ENCODE measurements around the gene CLIC5. TPM values are rescaled to one million over a fixed set of nuclear protein-coding genes. Genes with fewer than 3 reads are reported as not detected.

Gene CLIC5
- total RNA-seq, 1 donor from 2014 or later: not detected

DNA sequence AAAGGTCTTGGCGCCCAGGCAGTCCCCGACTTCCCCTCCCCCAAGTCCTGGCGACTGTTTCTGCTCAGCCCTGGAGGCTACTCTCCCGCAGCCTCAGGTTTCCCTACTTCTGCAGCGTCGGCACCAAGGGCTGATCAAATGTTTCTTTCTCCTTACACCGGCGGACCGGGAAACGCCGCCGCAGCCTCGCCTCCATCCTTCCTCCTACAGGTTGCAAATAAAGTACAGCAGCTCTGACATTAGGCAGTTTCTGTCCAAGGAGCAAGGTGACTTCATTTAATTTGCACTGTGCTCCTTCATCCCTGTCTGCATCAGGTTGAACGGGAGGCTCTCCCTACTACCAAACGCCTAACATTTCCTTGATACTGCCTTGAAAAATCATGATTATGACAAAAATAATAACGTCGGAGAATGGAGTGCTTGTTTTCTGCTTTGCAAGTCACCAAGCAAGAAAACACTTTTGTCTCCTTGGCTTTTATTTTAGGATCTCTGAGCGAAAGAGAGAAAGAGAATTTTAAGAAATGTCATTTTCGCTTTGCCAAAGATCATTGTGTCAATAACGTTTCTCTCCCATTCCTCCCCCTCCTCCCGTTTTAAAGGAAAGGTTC lies 1.0 kb downstream of the CLIC5 start:
- FAIRE-seq (no peak), DNase-seq (ENCODE audit: low read depth) (no peak)
- Histone ChIP-seq H3K27me3 (ENCODE audit: control insufficient read depth, insufficient read depth, low read length) (peaks cover 33% of the 10 kb centered on the region), H3K4me3 (ENCODE audit: low read depth, low read length) (no peak overlapping the region), H3K36me3 (ENCODE audit: control insufficient read depth, insufficient read depth, low read length) (no peaks in the 10 kb centered on the region)
- TF ChIP-seq, protein P1, sequence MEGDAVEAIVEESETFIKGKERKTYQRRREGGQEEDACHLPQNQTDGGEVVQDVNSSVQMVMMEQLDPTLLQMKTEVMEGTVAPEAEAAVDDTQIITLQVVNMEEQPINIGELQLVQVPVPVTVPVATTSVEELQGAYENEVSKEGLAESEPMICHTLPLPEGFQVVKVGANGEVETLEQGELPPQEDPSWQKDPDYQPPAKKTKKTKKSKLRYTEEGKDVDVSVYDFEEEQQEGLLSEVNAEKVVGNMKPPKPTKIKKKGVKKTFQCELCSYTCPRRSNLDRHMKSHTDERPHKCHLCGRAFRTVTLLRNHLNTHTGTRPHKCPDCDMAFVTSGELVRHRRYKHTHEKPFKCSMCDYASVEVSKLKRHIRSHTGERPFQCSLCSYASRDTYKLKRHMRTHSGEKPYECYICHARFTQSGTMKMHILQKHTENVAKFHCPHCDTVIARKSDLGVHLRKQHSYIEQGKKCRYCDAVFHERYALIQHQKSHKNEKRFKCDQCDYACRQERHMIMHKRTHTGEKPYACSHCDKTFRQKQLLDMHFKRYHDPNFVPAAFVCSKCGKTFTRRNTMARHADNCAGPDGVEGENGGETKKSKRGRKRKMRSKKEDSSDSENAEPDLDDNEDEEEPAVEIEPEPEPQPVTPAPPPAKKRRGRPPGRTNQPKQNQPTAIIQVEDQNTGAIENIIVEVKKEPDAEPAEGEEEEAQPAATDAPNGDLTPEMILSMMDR (IDR thresholded peaks at IDR 0.05; ENCODE audit: insufficient read depth, low read length, severe bottlenecking): no peak

DNA sequence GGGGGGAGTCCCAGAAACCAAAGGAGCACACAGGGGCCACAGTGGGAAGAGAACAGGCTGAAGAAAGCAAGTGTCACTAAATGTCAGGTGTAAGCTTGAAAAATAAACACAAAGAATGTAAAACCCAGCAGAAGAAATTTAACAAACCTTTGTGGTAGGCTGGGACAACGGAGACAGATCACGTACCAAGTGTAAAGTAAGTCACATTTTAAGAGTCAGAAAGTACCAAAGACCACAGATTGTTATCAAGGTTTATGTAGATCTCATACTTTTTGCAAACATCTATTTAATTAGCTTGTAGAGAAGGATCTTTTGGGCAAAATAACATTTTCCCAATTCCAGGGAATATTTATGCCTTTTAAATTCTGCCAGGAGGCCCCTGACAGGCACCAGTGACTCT lies 1.6 kb downstream of the CLIC5 start:
- TF ChIP-seq, protein P1 (IDR thresholded peaks at IDR 0.05; ENCODE audit: insufficient read depth, low read length, severe bottlenecking): no peak
- no peak for FAIRE-seq
- no peaks in the 10 kb centered on the region for H3K36me3 ChIP-seq (ENCODE audit: control insufficient read depth, insufficient read depth, low read length)
- H3K27me3 ChIP-seq (ENCODE audit: control insufficient read depth, insufficient read depth, low read length): peaks cover 33% of the 10 kb centered on the region
- DNase-seq (ENCODE audit: low read depth): no peak
- no peak overlapping the region for H3K4me3 ChIP-seq (ENCODE audit: low read depth, low read length)

DNA sequence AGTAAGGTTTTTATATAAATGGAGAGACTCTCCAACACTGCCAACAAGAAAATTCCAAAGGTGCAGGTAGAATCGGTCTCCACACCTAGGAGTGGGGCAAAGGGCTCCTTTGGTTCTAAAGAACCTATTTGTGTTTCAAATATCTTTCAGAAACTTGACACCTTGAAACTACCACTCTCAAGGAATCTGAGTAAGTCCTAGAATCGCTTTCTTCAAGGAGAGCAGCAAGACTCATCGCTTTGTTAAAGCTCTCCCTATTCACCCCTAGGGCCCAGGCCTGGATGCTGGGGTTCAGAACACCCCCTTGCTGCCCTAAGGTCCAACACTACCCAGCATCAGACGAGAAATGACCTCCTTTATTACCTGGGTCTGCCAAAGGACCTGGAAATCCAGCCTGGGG lies 2.0 kb downstream of the CLIC5 start:
- TF ChIP-seq, protein P1 (IDR thresholded peaks at IDR 0.05; ENCODE audit: insufficient read depth, low read length, severe bottlenecking): no peak
- peaks cover 33% of the 10 kb centered on the region for H3K27me3 ChIP-seq (ENCODE audit: control insufficient read depth, insufficient read depth, low read length)
- no peak for DNase-seq (ENCODE audit: low read depth)
- no peak for FAIRE-seq
- no peak overlapping the region for H3K4me3 ChIP-seq (ENCODE audit: low read depth, low read length)
- no peaks in the 10 kb centered on the region for H3K36me3 ChIP-seq (ENCODE audit: control insufficient read depth, insufficient read depth, low read length)

DNA sequence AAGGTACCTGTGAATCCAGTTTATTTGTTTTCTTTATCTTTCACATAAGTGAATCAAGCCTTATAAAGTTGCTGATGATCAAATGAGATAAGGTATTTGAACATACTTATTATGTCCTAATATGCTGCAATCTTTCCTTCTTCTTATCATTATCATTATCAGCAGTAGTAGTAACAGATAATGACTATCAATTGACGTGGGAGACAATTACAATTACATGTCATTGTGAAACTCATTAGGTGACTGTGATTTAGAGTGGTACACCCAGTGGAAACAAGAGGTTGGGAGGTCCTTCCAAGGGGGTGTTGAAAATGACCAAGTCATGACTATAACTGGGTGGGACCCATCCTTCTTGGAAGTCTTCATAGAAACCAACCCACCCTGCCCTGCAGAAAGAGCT lies 2.8 kb downstream of the CLIC5 start:
- Histone ChIP-seq H3K27me3 (ENCODE audit: control insufficient read depth, insufficient read depth, low read length) (peaks cover 31% of the 10 kb centered on the region), H3K4me3 (ENCODE audit: low read depth, low read length) (no peak overlapping the region), H3K36me3 (ENCODE audit: control insufficient read depth, insufficient read depth, low read length) (no peaks in the 10 kb centered on the region)
- TF ChIP-seq, protein P1 (IDR thresholded peaks at IDR 0.05; ENCODE audit: insufficient read depth, low read length, severe bottlenecking): no peak
- DNase-seq (ENCODE audit: low read depth): no peak
- FAIRE-seq: no peak

DNA sequence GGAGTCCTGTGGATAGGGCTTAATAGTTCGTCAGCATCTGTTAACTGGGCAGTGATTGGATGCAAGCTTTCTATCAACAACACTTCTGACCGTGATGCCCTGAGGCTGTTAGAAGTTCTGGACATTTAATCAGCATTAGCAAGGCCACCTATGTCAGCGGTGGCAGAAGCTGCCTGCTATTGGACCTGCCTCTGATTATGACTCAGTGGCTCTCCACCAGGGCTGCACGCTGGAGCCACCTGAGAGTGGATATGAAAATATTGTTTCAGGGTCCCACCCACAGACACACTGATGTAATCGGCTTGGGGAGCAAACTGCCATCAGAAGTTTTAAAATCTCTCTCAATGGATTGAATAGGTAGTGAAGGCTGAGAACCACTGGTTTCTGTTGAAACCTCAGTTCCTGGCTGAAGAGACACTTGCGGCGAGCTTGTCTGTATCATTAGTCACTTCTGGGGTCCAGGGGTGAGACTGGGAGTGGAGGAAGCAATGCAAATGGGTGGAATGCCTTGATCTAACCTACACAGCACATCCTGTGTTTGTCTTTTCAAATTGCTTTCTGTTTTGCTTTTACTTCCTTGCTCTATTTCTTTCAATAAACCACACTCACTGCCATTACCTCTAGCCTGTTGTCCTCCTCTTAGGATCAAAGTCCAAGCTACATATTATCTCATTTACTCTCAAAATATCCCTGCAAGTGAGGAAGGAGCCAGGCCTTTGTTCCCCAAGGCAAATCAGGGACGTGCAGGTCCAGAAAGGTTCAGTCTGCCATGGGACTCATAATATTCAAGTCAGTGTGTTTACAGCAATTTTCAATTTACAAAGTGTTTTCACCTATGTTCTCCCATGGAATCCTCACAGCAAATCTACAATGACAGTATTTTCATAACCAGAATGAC lies 4.2 kb downstream of the CLIC5 start:
- DNase-seq (ENCODE audit: low read depth) (no peak), FAIRE-seq (peak; percentile 86)
- Histone ChIP-seq H3K27me3 (ENCODE audit: control insufficient read depth, insufficient read depth, low read length) (peaks cover 23% of the 10 kb centered on the region), H3K36me3 (ENCODE audit: control insufficient read depth, insufficient read depth, low read length) (no peaks in the 10 kb centered on the region), H3K4me3 (ENCODE audit: low read depth, low read length) (no peak overlapping the region)
- TF ChIP-seq, protein P1 (IDR thresholded peaks at IDR 0.05; ENCODE audit: insufficient read depth, low read length, severe bottlenecking): no peak
